ENCODE measurements around the gene FBLIM1. TPM values are rescaled to one million over a fixed set of nuclear protein-coding genes. Genes with fewer than 3 reads are reported as not detected.

The FBLIM1 gene
- total RNA-seq, 1 experiment from 2014 or later = 6.0 TPM

- Histone ChIP-seq H3K4me1 (ENCODE audit: control insufficient read depth in 1 of 2, insufficient read depth in 2 of 2, low read length in 2 of 2) (peaks cover 82 to 99% of the 10 kb centered on the region in 2 experiments), H3K36me3 (ENCODE audit: control insufficient read depth in 1 of 2, insufficient read depth in 2 of 2, low read length in 2 of 2) (no peaks in the 10 kb centered on the region), H4K20me1 (ENCODE audit: insufficient read depth) (no peaks in the 10 kb centered on the region), H3K79me2 (ENCODE audit: insufficient read depth, low read length) (no peaks in the 10 kb centered on the region), H3K9me3 (ENCODE audit: control insufficient read depth in 1 of 2, insufficient read depth in 1 of 2, low read depth in 1 of 2, low read length in 2 of 2) (no peaks in the 10 kb centered on the region), H2AFZ (ENCODE audit: low read depth, low read length, poor library complexity, severe bottlenecking) (no peak overlapping the region), H3K4me2 (ENCODE audit: low read length) (peak overlapping the region; percentile 80), H3K27ac (ENCODE audit: low read depth, low read length) (peak overlapping the region; percentile 84), H3K9ac (ENCODE audit: low read length) (peak overlapping the region; percentile 59; the same call in 1 of the 2 replicates), H3K9me2 (ENCODE audit: insufficient read depth) (no peaks in the 10 kb centered on the region), H3K4me3 (replicated peaks in 1 of 2; ENCODE audit: low read depth in 1 of 2, low read length in 2 of 2) (no peak overlapping the region), H3K27me3 (ENCODE audit: insufficient read depth, low read length) (no peaks in the 10 kb centered on the region)
- BruUV-seq (replicated peaks) = no TSS peak
- intact Hi-C loops (cut with micrococcal nuclease) = loop anchor here (2.0 kb wide), 1 partner anchor 37 kb away; no protein-coding TSS in a partner anchor
- ChIA-PET RAD21 (ENCODE audit: low non-redundant PET in 1 of 2, low total read pairs in 2 of 2, uncharacterized antibody in 2 of 2, unreplicated experiment in 2 of 2) (no interaction called here), CTCF (no interaction called here), POLR2A (interaction anchor here (0.7 to 1.0 kb wide), 2 partner anchors 22 to 356 kb away, joined by 3 to 4 read pairs; no protein-coding TSS in a partner anchor)
- no peak for DNase-seq (ENCODE audit: low read depth, low spot score)
- no peak for ATAC-seq
- TF ChIP-seq ZBTB33 (IDR thresholded peaks at IDR 0.05; ENCODE audit: extremely low read depth, insufficient replicate concordance, low read length) (no peak), ZNF274 (IDR thresholded peaks at IDR 0.05; ENCODE audit: low read depth, low read length) (no peak), EZH2 (IDR thresholded peaks at IDR 0.05) (no peak), CTCF (IDR thresholded peaks at IDR 0.05 in 2 of 3, conservative IDR thresholded peaks at IDR 0.05 in 1 of 3; ENCODE audit: borderline replicate concordance in 1 of 3, insufficient read depth in 1 of 3, low read depth in 2 of 3, low read length in 2 of 3) (no peak), EZH2phosphoT487 (IDR thresholded peaks at IDR 0.05; ENCODE audit: borderline replicate concordance) (no peak), REST (IDR thresholded peaks at IDR 0.05; ENCODE audit: low read depth) (no peak), EGR1 (IDR thresholded peaks at IDR 0.05; ENCODE audit: low read depth) (no peak), YY1 (IDR thresholded peaks at IDR 0.05; ENCODE audit: extremely low read depth, insufficient replicate concordance, low read depth, low read length) (no peak), SRF (IDR thresholded peaks at IDR 0.05; ENCODE audit: low read depth) (no peak), CBX3 (IDR thresholded peaks at IDR 0.05; ENCODE audit: low read depth) (no peak), ZFX (IDR thresholded peaks at IDR 0.05) (no peak), POLR2A (IDR thresholded peaks at IDR 0.05; ENCODE audit: borderline replicate concordance, extremely low read depth, insufficient read depth, insufficient read length) (no peak), JUND (IDR thresholded peaks at IDR 0.05) (no peak), SP1 (IDR thresholded peaks at IDR 0.05; ENCODE audit: low read depth) (no peak)
Observed at GRCh38 chr1:15797614-15798390, 39.2 kb downstream of the FBLIM1 start.

Measured in HCT116 (cell line).